BE2C (cell line): ENCODE results near the gene ARHGAP21.

Source experiments
- DNase-seq: peaks from one replicate; pipeline ENCODE4 v3.0.0-alpha.2; 2020
- H3K27me3 ChIP-seq: fragments of 250-450 bp; sonication (Bioruptor Pico); 2 replicates; pipeline ENCODE4 v1.5.1; 2020; ENCODE audit warnings: mild to moderate bottlenecking
- H3K36me3 ChIP-seq: fragments of 250-450 bp; sonication (Bioruptor Pico); 2 replicates; pipeline ENCODE4 v1.5.1; 2020; ENCODE audit warnings: mild to moderate bottlenecking
- H3K4me1 ChIP-seq: fragments of 250-450 bp; sonication (Bioruptor Pico); 2 replicates; pipeline ENCODE4 v1.5.1; 2020
- H3K4me3 ChIP-seq: 2 replicates; pipeline ENCODE4 v1.5.1; 2011; ENCODE audit warnings: low read depth, low read length
- H3K9me3 ChIP-seq: fragments of 250-450 bp; sonication (Bioruptor Pico); 2 replicates; pipeline ENCODE4 v1.5.1; 2020
- TF ChIP-seq, protein P1 (sequence below): IDR thresholded peaks from 2 replicates; pipeline ENCODE4 v1.5.1; 2012; ENCODE audit warnings: mild to moderate bottlenecking, low read depth, low read length

ARHGAP21 gene

DNA sequence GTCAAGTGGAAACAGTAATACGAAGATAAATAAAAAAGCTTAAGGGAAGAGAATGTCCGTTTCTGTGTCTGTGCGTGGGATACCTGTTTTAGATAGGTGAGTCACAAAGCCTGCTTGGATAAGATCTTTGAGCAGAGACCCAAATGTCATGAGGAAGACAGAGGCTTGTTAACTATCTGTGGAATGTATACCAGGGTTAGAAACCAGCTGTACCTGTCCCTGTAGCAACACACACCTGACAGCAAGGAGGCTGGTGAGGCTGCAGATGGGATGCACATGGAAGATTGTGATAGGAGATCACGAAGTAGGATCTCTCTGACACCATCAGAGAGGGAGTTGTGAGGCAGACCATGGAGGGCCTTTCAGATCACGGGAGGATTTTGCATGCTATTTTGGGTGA is 105.3 kb downstream of the ARHGAP21 start:
- TF ChIP-seq, protein P1, sequence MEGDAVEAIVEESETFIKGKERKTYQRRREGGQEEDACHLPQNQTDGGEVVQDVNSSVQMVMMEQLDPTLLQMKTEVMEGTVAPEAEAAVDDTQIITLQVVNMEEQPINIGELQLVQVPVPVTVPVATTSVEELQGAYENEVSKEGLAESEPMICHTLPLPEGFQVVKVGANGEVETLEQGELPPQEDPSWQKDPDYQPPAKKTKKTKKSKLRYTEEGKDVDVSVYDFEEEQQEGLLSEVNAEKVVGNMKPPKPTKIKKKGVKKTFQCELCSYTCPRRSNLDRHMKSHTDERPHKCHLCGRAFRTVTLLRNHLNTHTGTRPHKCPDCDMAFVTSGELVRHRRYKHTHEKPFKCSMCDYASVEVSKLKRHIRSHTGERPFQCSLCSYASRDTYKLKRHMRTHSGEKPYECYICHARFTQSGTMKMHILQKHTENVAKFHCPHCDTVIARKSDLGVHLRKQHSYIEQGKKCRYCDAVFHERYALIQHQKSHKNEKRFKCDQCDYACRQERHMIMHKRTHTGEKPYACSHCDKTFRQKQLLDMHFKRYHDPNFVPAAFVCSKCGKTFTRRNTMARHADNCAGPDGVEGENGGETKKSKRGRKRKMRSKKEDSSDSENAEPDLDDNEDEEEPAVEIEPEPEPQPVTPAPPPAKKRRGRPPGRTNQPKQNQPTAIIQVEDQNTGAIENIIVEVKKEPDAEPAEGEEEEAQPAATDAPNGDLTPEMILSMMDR = no peak
- no peaks in the 10 kb centered on the region for H3K9me3 ChIP-seq
- H3K4me3 ChIP-seq = no peak overlapping the region
- no peaks in the 10 kb centered on the region for H3K27me3 ChIP-seq
- no peaks in the 10 kb centered on the region for H3K36me3 ChIP-seq
- no peaks in the 10 kb centered on the region for H3K4me1 ChIP-seq
- no peak for DNase-seq

DNA sequence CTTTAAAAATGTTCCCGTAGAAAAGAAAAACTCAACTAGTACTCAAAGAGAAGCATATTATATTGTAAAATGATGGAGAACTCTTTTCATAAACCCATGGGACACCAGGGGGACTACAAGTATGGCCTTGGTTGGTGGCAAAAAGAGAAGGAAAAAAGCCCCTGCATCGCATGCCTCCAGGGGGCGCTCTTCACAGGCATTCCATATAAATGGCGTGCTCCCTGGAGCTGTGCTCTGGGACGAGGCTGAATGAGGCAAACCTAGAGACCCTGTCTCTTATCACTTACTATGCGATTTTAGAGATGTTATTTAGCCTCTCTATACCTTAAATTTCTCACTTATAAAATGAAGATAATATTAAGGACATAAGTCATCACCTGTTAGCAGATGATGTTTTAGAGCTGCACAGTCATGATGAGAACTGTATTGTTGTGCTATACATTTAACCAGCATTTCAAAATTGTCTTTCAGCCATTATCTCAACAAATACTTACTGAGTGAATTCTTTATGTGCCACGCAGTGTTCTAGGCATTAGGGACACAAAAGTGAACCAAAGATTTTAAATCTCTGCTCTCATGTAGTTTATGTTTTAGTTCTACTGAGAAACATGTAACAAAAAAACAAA is 105.8 kb downstream of the ARHGAP21 start:
- TF ChIP-seq, protein P1 = peak; percentile 78
- H3K4me3 ChIP-seq = no peak overlapping the region
- H3K4me1 ChIP-seq = no peaks in the 10 kb centered on the region
- DNase-seq = peak; percentile 51
- H3K36me3 ChIP-seq = no peaks in the 10 kb centered on the region
- no peaks in the 10 kb centered on the region for H3K9me3 ChIP-seq
- no peaks in the 10 kb centered on the region for H3K27me3 ChIP-seq

DNA sequence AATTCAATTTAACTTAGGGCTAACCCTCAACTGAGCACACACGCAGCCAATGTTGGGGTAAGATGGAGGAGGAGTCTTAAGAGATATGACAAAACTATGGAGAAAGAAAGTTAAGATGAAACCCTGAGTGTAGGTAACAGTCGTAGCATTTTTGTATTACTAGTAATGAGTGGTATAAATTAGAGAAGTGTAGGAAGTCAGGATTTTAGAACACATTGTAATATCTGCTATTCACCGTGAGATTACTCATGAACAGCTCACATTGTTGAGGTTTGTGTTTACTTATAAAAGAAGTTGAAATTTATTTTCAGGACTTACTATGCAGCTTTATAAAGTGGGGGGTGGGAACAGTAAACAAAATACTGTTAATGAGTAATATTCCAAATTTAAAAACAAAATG is 107.2 kb downstream of the ARHGAP21 start:
- DNase-seq = no peak
- H3K9me3 ChIP-seq = no peaks in the 10 kb centered on the region

DNA sequence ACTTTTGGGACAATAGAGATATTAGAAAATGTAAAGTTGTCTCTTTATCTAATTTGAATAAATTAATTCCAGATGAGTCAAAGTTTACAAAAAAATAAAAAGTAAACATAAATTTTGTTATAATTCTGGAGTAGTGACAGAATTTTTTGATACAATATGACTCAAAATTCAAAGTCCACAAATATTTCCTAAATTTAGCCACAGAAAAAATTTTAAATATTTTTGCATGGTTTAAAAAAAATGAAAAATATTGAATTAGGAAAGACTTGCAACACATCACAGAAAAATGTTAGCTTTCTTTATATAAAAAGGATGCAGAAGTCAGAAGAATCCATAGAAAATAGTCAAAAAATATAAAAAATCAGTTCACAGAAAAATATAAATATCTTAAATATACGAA is 117.7 kb downstream of the ARHGAP21 start:
- TF ChIP-seq, protein P1 = no peak
- no peak for DNase-seq
- Histone ChIP-seq H3K4me3 (no peak overlapping the region), H3K4me1 (no peaks in the 10 kb centered on the region), H3K9me3 (no peaks in the 10 kb centered on the region), H3K36me3 (no peaks in the 10 kb centered on the region; the same call in 1 of the 2 replicates), H3K27me3 (no peaks in the 10 kb centered on the region)

More for the DNA sequence above, 107.2 kb downstream of the ARHGAP21 start:
- H3K27me3 ChIP-seq = no peaks in the 10 kb centered on the region
- no peaks in the 10 kb centered on the region for H3K4me1 ChIP-seq
- H3K4me3 ChIP-seq = no peak overlapping the region
- H3K36me3 ChIP-seq = no peaks in the 10 kb centered on the region
- TF ChIP-seq, protein P1 = no peak

DNA sequence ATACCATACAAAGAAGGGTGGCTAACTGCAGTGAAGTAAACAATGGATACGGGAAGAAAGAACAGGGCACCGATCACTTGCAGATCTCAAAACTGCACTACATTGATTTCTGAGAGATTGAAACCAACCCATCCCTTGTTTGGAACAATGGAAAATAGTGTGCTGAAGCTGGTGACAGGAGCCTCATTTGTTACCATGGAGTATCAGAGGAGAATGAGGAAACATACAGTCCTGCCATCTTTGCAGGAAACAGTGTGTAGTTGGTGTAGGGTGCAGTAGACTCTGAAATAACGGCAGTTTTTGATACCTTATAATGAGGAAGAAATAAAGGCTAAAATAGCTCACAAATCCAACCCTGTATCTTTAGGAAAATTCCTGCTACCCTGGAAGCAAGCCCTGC is 118.5 kb downstream of the ARHGAP21 start:
- TF ChIP-seq, protein P1 = no peak
- Histone ChIP-seq H3K4me1 (no peaks in the 10 kb centered on the region), H3K27me3 (no peaks in the 10 kb centered on the region), H3K36me3 (peaks cover 6% of the 10 kb centered on the region; the same call in 1 of the 2 replicates), H3K9me3 (no peaks in the 10 kb centered on the region), H3K4me3 (no peak overlapping the region)
- no peak for DNase-seq

DNA sequence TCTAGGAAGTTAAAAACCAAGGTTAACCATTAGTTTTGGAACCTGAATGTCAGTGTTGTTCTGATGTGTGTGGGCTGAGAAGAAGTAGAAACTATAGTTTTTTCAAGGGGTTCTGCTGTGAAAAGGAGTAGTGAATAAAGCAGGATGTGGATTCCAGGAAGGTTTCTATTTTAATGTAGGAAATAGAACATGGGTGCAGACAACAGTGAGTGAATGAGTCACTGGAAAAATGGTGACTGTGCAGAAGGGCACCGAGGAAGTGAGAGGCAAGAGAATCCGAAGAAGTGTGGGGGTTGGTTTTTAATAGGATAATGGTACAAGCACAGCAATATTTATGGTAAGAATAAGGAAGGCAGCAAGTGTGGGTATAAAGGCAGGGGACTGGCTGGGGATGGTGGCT is 120.4 kb downstream of the ARHGAP21 start:
- TF ChIP-seq, protein P1 = no peak
- Histone ChIP-seq H3K27me3 (no peaks in the 10 kb centered on the region), H3K4me1 (no peaks in the 10 kb centered on the region), H3K36me3 (peaks cover 12% of the 10 kb centered on the region), H3K4me3 (no peak overlapping the region), H3K9me3 (no peaks in the 10 kb centered on the region)
- DNase-seq = no peak
